Stimulated activated CD4-positive, alpha-beta T cell treated with anti-CD3 and anti-CD28 coated beads, Interleukin-1b, Interleukin-23, amount 100 ng/mL, for 4 hours (primary cell): ENCODE measurements around the gene FAF2.

Source experiments
- DNase-seq, 2 donors: peaks; one replicate each; pipeline ENCODE4 v3.0.0-alpha.2; 2020; ENCODE audit warnings: low read depth in 2 of 2

FAF2 gene

DNA sequence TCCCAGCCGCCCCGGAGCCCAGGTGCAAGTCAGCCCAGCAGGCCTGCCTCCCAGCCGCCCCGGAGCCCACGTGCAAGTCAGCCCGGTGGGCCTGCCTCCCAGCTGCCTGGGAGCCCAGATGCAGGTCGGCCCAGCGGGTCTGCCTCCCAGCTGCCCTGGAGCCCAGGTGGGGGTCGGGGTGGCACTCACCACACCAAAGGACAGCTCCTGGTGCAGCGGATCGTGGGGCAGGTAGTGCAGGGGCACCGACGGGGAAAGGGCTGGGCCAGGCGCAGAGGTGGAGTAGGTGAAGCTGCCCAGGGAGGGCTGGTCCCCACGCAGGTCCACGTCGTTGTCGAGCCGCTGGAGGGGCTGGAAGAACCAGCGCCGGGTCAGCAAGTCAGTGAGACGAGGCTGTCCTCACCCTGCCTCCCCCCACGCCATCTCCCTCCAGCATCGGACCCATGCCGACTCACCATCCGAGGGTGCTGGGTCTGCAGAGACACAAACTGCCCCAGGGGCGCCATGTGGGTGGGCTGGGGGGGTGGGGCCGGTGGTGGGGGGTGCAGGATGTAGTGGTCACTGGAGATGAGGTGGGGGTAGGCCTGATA lies 82.3 kb downstream of the FAF2 start:
- DNase-seq: no peak

DNA sequence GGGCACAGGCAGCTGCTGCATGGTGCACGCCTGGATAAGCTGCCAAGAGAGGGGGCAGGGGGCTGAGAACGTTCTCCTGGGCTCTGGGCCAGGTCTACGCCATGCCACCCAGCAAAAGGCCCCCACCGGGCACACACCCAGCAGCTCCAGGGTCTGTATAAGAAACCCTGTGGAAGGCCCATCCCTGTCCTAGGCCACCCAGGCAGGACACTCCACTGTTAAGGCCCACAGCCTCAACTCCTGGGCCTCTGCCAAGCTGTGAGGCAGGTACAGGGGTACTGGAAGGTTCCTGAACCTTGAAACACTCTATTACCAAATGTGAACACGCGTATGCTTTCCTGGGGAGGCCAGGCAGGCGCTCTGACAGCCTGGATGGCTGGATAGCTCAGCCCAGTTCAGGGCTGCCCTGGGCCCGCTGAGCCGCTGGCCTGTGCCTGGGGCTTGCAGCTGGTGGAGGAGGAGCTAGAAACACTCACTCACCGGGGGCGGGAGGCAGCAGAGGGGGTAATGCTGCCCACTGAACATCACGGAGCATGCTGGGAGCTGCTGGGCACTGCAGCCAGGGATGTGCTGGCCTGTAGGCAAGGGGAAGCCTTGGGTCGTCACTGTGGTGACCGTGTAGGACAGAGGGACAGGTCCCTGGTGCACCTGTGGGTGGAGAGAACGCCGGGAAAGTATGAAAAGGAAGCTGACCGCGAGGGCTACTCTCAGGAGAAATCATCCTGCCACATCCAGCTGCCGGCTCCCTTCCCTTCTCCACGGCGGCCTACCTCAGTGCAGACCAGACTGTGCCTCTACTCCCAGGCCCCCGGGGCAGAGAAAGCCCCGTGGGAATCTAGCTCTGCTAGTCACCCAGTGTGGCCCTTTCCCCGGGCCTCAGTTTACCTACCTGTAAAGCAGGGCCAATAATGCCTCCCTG lies 83.1 kb downstream of the FAF2 start:
- DNase-seq: no peak

- DNase-seq: no peak
These were observed 83.8 kb downstream of the FAF2 start for GRCh38 chr5:176531902-176532493.

DNA sequence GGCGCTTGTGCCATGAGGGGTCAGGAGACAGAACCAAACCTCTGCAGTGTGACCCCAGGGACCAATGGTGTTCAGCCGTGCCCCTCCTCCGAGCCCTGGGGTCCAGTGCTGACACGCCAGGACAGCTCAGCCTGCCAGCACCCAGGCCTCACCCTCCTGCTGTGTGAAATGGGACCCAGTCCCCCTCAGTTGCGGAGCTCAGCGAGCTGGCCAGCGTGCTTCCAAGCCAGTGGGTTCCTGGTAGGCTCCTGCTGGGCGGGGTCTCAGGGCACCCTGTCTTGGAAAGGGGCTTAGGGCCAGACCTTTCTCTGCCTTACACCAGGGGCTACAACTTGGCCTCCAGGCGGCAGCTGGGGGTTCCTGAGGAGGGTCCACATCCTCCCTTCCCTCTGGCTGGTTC lies 84.6 kb downstream of the FAF2 start:
- DNase-seq: no peak

DNA sequence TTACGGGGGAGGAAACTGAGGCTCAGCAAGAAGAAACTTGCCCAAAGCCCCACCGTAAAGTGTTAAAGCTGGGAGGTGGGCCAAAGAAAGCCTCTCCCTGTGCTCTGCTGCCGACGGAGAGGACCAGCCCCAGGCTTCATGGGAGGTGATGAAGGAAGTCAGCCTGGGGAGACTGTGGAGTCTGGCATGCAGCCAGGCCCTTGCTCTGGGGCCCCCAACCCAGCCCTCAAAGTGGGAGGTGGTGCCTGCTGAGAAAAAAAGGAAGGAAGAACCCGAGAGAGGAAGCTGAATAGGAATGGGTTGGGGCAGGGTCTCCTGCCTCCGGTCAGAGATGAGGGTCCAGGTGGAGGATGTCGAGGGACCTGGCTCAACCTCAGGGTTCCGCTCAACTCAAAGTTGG lies 85.2 kb downstream of the FAF2 start:
- DNase-seq: no peak

DNA sequence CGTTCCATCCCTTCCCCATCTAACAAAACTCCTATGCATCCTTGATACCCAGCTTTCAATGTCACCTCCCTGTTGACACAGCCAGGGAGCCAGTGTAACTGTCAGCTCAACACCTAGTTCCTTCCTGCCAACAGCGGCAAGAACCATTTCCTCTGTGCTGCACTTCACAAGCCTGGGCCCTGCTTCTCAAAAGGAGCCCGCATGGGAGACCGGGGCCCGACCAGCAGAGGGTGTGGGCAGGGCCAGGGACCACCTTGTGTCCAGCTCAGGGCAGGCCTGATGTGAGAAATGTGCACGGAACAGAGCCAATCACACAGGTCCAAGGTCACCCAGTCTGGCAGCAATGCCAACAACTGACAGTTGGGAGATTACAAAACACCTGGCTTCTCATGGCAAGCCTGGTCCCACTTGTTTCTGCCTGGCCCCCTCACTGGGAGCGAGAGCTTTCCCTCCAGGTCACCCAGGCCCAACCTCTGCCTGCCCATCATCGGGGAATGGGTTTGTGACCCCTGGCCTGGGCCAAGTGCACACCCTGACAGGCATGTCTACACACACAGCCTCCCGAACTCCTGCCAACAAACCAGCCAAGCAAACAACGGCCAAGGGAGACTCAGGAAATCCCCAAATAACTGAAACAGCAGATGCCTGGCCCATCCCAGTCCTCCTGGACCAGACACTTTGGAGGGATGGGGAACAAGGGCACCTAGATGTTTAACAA lies 85.9 kb downstream of the FAF2 start:
- DNase-seq: no peak

DNA sequence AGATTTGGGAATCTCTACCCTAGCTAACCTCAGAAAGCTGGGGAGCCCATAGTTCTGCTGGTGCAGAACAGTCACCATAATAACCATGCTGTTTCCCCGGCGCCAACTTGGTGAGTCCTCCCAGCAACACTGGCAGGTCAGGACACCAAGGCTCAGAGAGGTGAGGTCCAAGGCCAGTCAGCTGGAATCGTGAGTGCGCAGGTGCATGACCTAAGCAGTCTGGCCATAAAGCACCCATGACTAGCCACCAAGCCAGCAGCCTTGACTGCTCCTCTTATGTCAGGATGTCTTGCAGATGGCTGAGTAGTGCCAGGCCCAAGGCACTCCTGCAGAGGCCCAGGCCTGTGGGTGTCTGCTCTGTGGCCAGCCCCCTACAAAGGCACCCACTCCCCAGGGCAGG lies 86.5 kb downstream of the FAF2 start:
- DNase-seq: no peak

GRCh38 chr5:176535101-176535663 lies 87.0 kb downstream of the FAF2 start:
- no peak for DNase-seq

- DNase-seq: no peak
These were observed 87.5 kb downstream of the FAF2 start for GRCh38 chr5:176535664-176536131.

- peak; percentile 56 to 65 for DNase-seq
These were observed 88.1 kb downstream of the FAF2 start for GRCh38 chr5:176536132-176536901.

DNA sequence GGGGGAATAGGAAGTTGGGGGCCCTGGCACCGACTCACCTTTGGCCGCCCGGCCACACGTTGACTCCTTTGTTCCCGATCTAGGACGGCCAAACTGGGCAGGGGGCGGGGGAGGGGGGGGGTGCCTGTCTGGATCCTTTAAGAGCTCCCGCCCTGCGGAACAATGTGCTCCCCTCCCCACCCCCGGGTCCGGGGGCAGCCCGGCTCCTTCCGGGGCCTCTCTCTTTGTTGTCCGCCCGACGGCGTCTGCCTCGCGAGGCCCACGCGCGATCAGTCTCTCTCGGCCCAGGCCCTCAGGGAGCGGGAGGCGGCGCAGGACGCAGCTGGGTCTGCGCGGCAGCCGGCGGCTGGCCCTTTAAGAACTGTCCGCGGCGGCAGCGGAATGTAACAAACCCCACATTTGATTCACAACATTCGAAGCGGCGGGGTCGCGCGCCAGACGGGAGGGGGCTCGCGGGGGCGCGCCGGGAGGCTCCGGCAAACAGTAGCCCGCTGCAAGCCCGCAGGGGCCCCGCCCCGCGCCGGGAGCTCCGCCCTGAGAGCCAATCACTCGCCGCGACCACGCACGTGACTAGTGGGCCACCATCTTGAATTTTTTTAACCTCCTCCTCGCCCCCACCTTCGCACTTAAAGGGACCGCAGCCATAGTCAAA lies 88.8 kb downstream of the FAF2 start, which contains the start of gene RNF44:
RNF44 (minus strand) TSS at position 501 of the 652 bp plus-strand sequence. CDS start 4,930 bp downstream, outside the sequence.
- peak; percentile 96 to 97 for DNase-seq

GRCh38 chr5:176537554-176538229 lies 89.5 kb downstream of the FAF2 start:
- DNase-seq: peak; percentile 87 to 93

DNA sequence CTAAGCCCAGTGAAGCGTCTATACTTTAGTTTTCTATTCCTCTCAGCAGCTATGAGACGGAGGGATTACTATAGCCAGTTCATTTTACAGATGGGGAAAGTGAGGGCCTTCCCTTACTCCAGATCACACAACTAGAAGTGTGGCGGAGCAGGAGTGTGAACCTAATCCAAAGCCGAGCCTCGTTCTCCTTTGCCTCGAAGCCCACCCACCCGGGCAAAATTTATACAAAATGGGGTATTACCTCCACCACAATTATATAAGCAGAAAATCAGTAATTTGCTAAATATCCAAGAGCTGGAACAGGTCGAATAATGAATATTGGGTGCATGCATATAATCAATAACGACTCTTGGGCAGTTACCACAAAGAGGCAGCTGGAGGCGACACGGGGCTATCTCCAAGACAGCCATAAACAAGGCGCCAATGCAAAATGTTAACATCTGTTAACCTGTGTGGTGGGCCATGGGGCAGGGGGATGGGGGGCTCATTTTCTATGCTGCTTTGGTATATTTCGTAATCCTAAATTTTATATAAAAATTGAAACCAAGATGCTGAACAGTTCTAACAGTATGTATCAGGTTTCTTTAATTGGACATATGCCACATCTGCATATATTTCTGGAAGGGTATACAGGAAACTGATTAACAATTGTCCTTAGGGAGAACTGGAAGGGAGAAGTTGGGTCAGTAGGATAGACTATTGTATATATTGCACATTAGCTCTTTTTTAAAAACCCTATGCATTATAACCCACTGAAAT lies 90.2 kb downstream of the FAF2 start:
- DNase-seq: no peak

DNA sequence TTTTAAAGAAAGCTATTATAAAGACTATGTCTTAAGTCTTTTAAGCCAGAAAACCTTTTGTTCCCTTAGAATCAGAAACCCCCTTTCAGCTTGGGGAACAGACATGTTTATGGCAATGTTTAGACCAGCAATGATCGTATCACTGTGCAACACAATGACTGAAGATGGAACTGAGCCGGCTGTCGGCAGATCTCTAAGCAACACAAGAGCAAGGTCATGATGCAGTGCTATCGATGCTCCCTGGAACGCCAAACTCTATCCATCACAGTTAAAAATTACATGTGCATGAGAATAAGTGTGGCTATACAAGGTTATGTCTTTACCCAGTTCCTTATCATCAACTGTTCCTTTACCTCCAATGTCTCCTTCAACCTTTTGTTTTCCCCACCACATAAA lies 90.8 kb downstream of the FAF2 start:
- DNase-seq: no peak

DNA sequence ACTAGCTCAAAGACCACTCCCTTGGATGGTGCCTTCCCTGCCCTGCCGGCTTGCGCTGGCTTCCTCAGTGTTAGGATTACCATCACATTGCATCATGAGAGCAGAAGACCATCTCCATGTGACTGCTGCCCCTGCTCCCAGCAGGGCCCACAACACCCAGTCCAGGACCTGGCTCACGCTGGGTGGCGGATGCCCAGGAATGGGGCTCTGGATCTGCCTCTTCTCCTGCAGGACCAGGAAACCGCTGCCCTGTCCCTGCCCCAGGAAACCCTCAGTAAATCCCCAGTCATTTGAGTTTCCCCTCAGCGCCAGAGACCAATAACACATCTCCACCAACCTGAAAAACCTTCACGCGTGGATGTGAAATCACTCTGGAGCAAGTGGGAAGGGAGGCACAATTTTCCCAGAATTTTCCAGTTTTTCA lies 92.3 kb downstream of the FAF2 start:
- DNase-seq: no peak

DNA sequence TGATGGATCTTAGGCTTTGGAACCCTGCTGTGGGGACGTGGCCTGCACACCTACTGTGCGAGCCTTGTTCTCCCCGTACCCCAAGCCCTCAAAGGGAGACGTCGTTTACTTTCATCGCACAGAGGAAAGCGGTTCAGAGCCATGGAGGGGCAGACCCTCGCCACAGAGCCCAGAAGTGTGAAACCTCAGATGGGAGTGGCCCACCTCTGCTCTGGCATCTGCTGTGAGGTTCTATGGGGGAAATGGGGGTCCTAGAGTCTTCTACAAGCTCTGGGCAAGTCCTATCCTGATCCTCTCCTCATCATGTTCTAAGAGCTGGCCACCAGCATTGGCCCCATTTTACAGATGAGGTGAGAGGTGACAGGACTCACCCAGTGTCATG lies 92.8 kb downstream of the FAF2 start:
- DNase-seq: no peak

GRCh38 chr5:176541338-176542134 lies 93.4 kb downstream of the FAF2 start:
- peak; percentile 38 to 54 for DNase-seq

- peak; percentile 60 to 62 for DNase-seq
These were observed 94.0 kb downstream of the FAF2 start for GRCh38 chr5:176542135-176542595.
